DMS79 (cell line): ENCODE data around the gene SLC2A4.
"Not testable (repeated sequence)": the region's sequence is repeated elsewhere in the genome, so short reads cannot be mapped to it uniquely, and the experiment has no call there.

Experiments used
- DNase-seq: peaks from one replicate; lab custom pipeline; 2025; lab: John Stamatoyannopoulos, UW

The SLC2A4 gene

GRCh38 chr17:7324438-7324779 lies 42.9 kb downstream of the SLC2A4 start:
- DNase-seq: no peak

GRCh38 chr17:7325031-7325528 lies 43.6 kb downstream of the SLC2A4 start:
- no peak for DNase-seq

GRCh38 chr17:7326186-7326585 lies 44.7 kb downstream of the SLC2A4 start:
- DNase-seq: no peak

- DNase-seq: no peak
Observed at GRCh38 chr17:7327056-7327455, 45.5 kb downstream of the SLC2A4 start.

GRCh38 chr17:7327501-7327900 lies 46.0 kb downstream of the SLC2A4 start:
- no peak for DNase-seq

GRCh38 chr17:7328009-7328408 lies 46.5 kb downstream of the SLC2A4 start:
- no peak for DNase-seq

GRCh38 chr17:7328840-7329373 lies 47.4 kb downstream of the SLC2A4 start, which contains the start of gene NEURL4:
Gene NEURL4 (minus strand): TSS chr17:7329335. CDS start chr17:7329312, 23 bp downstream.
- peak; percentile 7 for DNase-seq

GRCh38 chr17:7329374-7329996 lies 48.0 kb downstream of the SLC2A4 start:
- peak; percentile 98 for DNase-seq

- DNase-seq: peak; percentile 75
Observed at GRCh38 chr17:7329997-7330637, 48.6 kb downstream of the SLC2A4 start.

GRCh38 chr17:7330638-7331015 lies 49.1 kb downstream of the SLC2A4 start:
- DNase-seq: no peak

- DNase-seq: no peak
Observed at GRCh38 chr17:7332111-7332510, 50.6 kb downstream of the SLC2A4 start.

GRCh38 chr17:7332600-7333069 lies 51.1 kb downstream of the SLC2A4 start:
- not testable (repeated sequence) for DNase-seq

GRCh38 chr17:7334938-7335538 lies 53.5 kb downstream of the SLC2A4 start:
- no peak for DNase-seq

- DNase-seq: not testable (repeated sequence)
Observed at GRCh38 chr17:7335765-7336164, 54.2 kb downstream of the SLC2A4 start.

- no peak for DNase-seq
Observed at GRCh38 chr17:7336240-7337175, 55.0 kb downstream of the SLC2A4 start, which contains the start of gene ACAP1. Gene ACAP1 (plus strand): TSS chr17:7336529. CDS start chr17:7336735, 206 bp downstream.

- DNase-seq: not testable (repeated sequence)
Observed at GRCh38 chr17:7337600-7337999, 56.1 kb downstream of the SLC2A4 start.
